HepG2 (cell line): ENCODE data around the gene RPL26. TPM values are rescaled to one million over a fixed set of nuclear protein-coding genes. Genes with fewer than 3 reads are reported as not detected.

ENCODE experiments used
- HNRNPUL1 ChIP-seq: fragments of 200-400 bp; formaldehyde crosslinking; IDR thresholded peaks from 2 replicates; pipeline ENCODE4 v1.6.1; 2017; ENCODE audit warnings: low read depth, mild to moderate bottlenecking, low read length, moderate library complexity
- JARID2 ChIP-seq: sonication (generic); formaldehyde crosslinking; IDR thresholded peaks from 2 replicates; pipeline ENCODE4 v1.8.1; 2023; ENCODE audit warnings: missing genetic modification reagents, inconsistent platforms; ENCODE audit not compliant: insufficient replicate concordance
- KDM5B ChIP-seq: sonication (generic); formaldehyde crosslinking; IDR thresholded peaks from 2 replicates; pipeline ENCODE4 v1.4.0; 2020; ENCODE audit warnings: missing genetic modification reagents, mild to moderate bottlenecking, borderline replicate concordance
- KMT2A ChIP-seq: sonication (generic); formaldehyde crosslinking; IDR thresholded peaks from 2 replicates; pipeline ENCODE4 v1.4.0; 2020; ENCODE audit warnings: missing genetic modification reagents
- NCOA2 ChIP-seq: sonication (generic); formaldehyde crosslinking; IDR thresholded peaks from 2 replicates; pipeline ENCODE4 v1.8.0; 2022; ENCODE audit warnings: inconsistent platforms
- RFXAP ChIP-seq: sonication (generic); formaldehyde crosslinking; IDR thresholded peaks from 2 replicates; pipeline ENCODE4 v1.4.0; 2020; ENCODE audit warnings: missing genetic modification reagents, borderline replicate concordance
- SOX6 ChIP-seq, 2 experiments: fragments of 450-650 bp in 1 of 2; sonication (generic) in 1 of 2; formaldehyde crosslinking in 1 of 2; IDR thresholded peaks; 2 replicates each; pipeline versions ENCODE4 v1.4.0 to v1.6.1; 2017 to 2020; ENCODE audit warnings: antibody characterized with exemption in 1 of 2, mild to moderate bottlenecking in 1 of 2, missing genetic modification reagents in 1 of 2
- SRSF4 ChIP-seq: fragments of 200-400 bp; formaldehyde crosslinking; IDR thresholded peaks from one replicate; pipeline ENCODE4 v1.6.1; 2018; ENCODE audit warnings: mild to moderate bottlenecking, low read depth, low read length, moderate library complexity; ENCODE audit not compliant: poor library complexity, severe bottlenecking
- STAG1 ChIP-seq: sonication (generic); formaldehyde crosslinking; IDR thresholded peaks from 2 replicates; pipeline ENCODE4 v1.4.0; 2020; ENCODE audit warnings: missing genetic modification reagents
- ZBTB1 ChIP-seq: sonication (generic); formaldehyde crosslinking; IDR thresholded peaks from 2 replicates; pipeline ENCODE4 v1.4.0; 2020; ENCODE audit warnings: missing genetic modification reagents, borderline replicate concordance
- ZC3H13 ChIP-seq: sonication (generic); formaldehyde crosslinking; IDR thresholded peaks from 2 replicates; pipeline ENCODE4 v1.8.1; 2023; ENCODE audit warnings: mild to moderate bottlenecking, missing genetic modification reagents, moderate library complexity
- ZIK1 ChIP-seq: sonication (generic); formaldehyde crosslinking; IDR thresholded peaks from 2 replicates; pipeline ENCODE4 v1.5.0; 2020; ENCODE audit warnings: mild to moderate bottlenecking, low read depth, missing genetic modification reagents, borderline replicate concordance
- ZNF235 ChIP-seq: sonication (generic); formaldehyde crosslinking; IDR thresholded peaks from 2 replicates; pipeline ENCODE4 v1.8.1; 2023; ENCODE audit warnings: mild to moderate bottlenecking, missing genetic modification reagents, borderline replicate concordance
- ZNF660 ChIP-seq: sonication (generic); formaldehyde crosslinking; IDR thresholded peaks from 2 replicates; pipeline ENCODE4 v1.5.1; 2020; ENCODE audit warnings: mild to moderate bottlenecking, low read depth, missing genetic modification reagents, borderline replicate concordance
- polyA plus RNA-seq, 8 experiments: library from polyadenylated mRNA; depleted of rRNA in 3 of 8; stranded (reverse) in 7 of 8; unstranded in 1 of 8; fragments of >200 nt; fragmentation: Illumina TruSeq in 4 of 8; extraction: Trizol in 4 of 8; gene quantifications; 2 replicates each; pipeline versions ENCODE4 v1.2.1 to v1.2.3, GENCODE V29; 2011 to 2016; ENCODE audit warnings: low read depth in 4 of 8, missing spikeins in 1 of 8, mixed read lengths in 1 of 8; ENCODE audit not compliant: insufficient read depth in 1 of 8
- total RNA-seq, 5 experiments: library from RNA; depleted of rRNA; stranded (reverse); fragments of >200 nt; fragmentation: Illumina TruSeq; extraction: Trizol; gene quantifications; 2 replicates each; pipeline ENCODE4 v1.2.3, GENCODE V29; 2016; ENCODE audit warnings: low read depth in 1 of 5
- TF ChIP-seq, protein P1 (sequence below): sonication (generic); formaldehyde crosslinking; IDR thresholded peaks from 2 replicates; pipeline ENCODE4 v1.4.0; 2020; ENCODE audit warnings: mild to moderate bottlenecking, missing genetic modification reagents
- TF ChIP-seq, protein P2 (sequence below): IDR thresholded peaks from 2 replicates; pipeline ENCODE4 v1.6.1; 2018; ENCODE audit warnings: missing genetic modification reagents, mild to moderate bottlenecking, missing compliant biosample characterization
- TF ChIP-seq, protein P3 (sequence below): sonication (generic); formaldehyde crosslinking; IDR thresholded peaks from 2 replicates; pipeline ENCODE4 v1.4.0; 2020; ENCODE audit warnings: mild to moderate bottlenecking, missing genetic modification reagents
- TF ChIP-seq, protein P4 (sequence below): sonication (generic); formaldehyde crosslinking; IDR thresholded peaks from 2 replicates; pipeline ENCODE4 v1.4.0; 2020; ENCODE audit warnings: missing genetic modification reagents, borderline replicate concordance

RPL26 gene
- total and polyA plus RNA-seq, 2 of the 13 experiments (the other 11 are each of a cell fraction or from before 2014, with no cell fraction given) = 2,817 to 3,529 TPM

DNA sequence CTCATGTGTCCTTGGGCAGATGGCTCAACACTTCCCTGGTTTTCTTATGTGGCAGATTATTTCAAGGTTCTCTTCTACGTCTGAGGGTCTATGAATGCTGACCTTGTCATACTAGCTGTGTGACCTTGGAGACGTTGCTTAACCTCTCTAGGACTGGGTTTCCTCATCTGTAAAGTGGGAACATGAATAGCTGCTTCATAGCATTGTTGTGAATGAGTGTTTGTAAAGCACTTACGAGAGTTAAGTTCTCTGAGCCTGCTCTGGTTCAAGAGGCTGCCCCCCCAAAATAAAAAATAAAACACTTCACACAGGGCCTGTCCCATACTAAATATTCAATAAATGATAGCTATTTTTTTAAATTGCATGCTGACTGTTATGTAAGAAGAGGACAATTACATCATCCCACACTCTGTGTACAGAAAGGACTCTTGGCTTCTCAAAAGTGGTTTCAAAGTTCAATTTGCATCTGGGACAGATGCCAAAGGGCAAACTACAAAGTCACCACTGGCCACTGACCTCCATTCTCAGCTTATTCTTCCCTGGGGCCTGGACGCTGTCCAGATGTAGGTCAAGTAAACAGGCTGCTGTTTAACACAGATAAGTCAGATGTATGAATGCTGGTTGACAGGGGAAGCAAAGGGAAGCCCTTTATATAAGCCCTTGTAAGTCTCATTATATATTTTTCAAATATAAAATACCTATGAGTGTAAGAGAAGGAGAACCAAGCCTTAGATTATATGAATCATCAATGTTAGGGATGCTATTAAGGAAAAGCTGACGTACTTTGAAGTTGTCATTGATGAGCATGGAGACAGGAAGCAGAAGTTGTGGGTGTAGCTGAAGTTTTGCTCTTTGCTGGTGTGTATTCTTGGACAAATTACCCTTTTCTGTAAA lies 37.3 kb upstream of the RPL26 start (continued):
- TF ChIP-seq, protein P1, sequence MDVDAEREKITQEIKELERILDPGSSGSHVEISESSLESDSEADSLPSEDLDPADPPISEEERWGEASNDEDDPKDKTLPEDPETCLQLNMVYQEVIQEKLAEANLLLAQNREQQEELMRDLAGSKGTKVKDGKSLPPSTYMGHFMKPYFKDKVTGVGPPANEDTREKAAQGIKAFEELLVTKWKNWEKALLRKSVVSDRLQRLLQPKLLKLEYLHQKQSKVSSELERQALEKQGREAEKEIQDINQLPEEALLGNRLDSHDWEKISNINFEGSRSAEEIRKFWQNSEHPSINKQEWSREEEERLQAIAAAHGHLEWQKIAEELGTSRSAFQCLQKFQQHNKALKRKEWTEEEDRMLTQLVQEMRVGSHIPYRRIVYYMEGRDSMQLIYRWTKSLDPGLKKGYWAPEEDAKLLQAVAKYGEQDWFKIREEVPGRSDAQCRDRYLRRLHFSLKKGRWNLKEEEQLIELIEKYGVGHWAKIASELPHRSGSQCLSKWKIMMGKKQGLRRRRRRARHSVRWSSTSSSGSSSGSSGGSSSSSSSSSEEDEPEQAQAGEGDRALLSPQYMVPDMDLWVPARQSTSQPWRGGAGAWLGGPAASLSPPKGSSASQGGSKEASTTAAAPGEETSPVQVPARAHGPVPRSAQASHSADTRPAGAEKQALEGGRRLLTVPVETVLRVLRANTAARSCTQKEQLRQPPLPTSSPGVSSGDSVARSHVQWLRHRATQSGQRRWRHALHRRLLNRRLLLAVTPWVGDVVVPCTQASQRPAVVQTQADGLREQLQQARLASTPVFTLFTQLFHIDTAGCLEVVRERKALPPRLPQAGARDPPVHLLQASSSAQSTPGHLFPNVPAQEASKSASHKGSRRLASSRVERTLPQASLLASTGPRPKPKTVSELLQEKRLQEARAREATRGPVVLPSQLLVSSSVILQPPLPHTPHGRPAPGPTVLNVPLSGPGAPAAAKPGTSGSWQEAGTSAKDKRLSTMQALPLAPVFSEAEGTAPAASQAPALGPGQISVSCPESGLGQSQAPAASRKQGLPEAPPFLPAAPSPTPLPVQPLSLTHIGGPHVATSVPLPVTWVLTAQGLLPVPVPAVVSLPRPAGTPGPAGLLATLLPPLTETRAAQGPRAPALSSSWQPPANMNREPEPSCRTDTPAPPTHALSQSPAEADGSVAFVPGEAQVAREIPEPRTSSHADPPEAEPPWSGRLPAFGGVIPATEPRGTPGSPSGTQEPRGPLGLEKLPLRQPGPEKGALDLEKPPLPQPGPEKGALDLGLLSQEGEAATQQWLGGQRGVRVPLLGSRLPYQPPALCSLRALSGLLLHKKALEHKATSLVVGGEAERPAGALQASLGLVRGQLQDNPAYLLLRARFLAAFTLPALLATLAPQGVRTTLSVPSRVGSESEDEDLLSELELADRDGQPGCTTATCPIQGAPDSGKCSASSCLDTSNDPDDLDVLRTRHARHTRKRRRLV (CRISPR knock-in tag) = no peak
- TF ChIP-seq STAG1 (CRISPR knock-in tag) = peak; percentile 30
- TF ChIP-seq ZIK1 (CRISPR knock-in tag) = no peak
- peak; percentile 96 for TF ChIP-seq NCOA2
- TF ChIP-seq, protein P2, sequence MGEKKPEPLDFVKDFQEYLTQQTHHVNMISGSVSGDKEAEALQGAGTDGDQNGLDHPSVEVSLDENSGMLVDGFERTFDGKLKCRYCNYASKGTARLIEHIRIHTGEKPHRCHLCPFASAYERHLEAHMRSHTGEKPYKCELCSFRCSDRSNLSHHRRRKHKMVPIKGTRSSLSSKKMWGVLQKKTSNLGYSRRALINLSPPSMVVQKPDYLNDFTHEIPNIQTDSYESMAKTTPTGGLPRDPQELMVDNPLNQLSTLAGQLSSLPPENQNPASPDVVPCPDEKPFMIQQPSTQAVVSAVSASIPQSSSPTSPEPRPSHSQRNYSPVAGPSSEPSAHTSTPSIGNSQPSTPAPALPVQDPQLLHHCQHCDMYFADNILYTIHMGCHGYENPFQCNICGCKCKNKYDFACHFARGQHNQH (CRISPR knock-in tag) = peak; percentile 88; the same call in 1 of the 2 replicates
- no peak for TF ChIP-seq ZNF660 (CRISPR knock-in tag)
- TF ChIP-seq, protein P3, sequence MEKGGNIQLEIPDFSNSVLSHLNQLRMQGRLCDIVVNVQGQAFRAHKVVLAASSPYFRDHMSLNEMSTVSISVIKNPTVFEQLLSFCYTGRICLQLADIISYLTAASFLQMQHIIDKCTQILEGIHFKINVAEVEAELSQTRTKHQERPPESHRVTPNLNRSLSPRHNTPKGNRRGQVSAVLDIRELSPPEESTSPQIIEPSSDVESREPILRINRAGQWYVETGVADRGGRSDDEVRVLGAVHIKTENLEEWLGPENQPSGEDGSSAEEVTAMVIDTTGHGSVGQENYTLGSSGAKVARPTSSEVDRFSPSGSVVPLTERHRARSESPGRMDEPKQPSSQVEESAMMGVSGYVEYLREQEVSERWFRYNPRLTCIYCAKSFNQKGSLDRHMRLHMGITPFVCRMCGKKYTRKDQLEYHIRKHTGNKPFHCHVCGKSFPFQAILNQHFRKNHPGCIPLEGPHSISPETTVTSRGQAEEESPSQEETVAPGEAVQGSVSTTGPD (CRISPR knock-in tag) = no peak
- no peak for TF ChIP-seq SOX6 (IDR thresholded peaks at IDR 0.05)
- TF ChIP-seq SOX6 (CRISPR knock-in tag; IDR thresholded peaks at IDR 0.05) = peak; percentile 98
- TF ChIP-seq, protein P4, sequence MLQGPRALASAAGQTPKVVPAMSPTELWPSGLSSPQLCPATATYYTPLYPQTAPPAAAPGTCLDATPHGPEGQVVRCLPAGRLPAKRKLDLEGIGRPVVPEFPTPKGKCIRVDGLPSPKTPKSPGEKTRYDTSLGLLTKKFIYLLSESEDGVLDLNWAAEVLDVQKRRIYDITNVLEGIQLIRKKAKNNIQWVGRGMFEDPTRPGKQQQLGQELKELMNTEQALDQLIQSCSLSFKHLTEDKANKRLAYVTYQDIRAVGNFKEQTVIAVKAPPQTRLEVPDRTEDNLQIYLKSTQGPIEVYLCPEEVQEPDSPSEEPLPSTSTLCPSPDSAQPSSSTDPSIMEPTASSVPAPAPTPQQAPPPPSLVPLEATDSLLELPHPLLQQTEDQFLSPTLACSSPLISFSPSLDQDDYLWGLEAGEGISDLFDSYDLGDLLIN (CRISPR knock-in tag) = no peak
- TF ChIP-seq HNRNPUL1 = no peak
- no peak for TF ChIP-seq ZC3H13
- peak; percentile 60; the same call in 1 of the 2 replicates for TF ChIP-seq KMT2A
- no peak for TF ChIP-seq SRSF4
- TF ChIP-seq RFXAP (CRISPR knock-in tag) = peak; percentile 73
- no peak for TF ChIP-seq KDM5B
- TF ChIP-seq ZNF235 (CRISPR knock-in tag) = no peak
- no peak for TF ChIP-seq ZBTB1
- no peak for TF ChIP-seq JARID2 (CRISPR knock-in tag)
